Measurements from ENCODE around the gene CATSPERZ. TPM values are rescaled to one million over a fixed set of nuclear protein-coding genes. Genes with fewer than 3 reads are reported as not detected.

The CATSPERZ gene
- total and polyA plus RNA-seq, 9 of the 15 experiments (the other 6 are each of a cell fraction or from before 2014, with no cell fraction given) = 0.86 to 8.5 (median 3.5) TPM

DNA sequence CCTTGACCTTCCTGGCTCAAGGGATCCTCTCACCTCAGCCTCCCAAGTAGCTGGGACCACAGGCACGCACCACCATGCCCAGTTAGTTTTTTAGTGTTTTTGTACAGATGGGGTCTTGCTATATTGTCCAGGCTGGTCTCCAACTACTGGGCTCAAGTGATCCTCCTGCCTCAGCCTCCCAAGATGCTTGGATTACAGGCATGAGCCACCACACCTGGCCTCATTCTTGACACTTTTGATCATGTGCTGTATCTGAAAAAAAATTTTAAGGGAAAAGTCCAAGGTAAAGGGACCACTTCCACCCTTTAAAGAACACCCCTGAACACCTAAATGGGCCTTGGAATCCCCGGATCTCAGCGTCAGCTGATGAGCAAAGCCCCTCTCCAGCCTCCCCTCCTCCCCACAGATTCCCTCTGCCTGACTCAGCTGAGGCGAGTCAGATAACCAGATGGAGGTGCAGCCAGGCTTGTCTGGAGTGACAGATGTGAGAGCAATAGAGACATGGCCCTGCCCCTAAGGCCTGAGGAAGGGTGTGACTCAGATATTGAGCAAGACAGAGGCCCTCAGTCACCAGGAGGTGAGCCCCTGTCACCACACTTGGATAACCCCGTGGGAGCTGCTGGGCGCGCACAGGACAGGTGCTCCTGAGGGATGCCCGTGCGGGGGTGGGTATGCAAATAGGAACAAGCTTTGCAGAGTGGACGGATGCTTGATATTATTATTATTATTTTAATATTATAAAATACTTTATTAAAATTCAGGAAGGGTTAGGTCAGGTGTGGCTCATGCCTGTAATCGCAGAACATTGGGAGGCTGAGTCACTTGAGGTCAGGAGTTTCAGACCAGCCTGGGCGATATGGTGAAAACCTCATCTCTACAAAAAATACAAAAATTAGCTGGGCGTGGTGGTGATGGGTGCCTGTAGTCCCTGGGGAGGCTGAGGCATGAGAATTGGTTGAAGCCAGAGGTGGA, 34.9 kb downstream of the CATSPERZ start (continued):
- TF ChIP-seq, protein P1, sequence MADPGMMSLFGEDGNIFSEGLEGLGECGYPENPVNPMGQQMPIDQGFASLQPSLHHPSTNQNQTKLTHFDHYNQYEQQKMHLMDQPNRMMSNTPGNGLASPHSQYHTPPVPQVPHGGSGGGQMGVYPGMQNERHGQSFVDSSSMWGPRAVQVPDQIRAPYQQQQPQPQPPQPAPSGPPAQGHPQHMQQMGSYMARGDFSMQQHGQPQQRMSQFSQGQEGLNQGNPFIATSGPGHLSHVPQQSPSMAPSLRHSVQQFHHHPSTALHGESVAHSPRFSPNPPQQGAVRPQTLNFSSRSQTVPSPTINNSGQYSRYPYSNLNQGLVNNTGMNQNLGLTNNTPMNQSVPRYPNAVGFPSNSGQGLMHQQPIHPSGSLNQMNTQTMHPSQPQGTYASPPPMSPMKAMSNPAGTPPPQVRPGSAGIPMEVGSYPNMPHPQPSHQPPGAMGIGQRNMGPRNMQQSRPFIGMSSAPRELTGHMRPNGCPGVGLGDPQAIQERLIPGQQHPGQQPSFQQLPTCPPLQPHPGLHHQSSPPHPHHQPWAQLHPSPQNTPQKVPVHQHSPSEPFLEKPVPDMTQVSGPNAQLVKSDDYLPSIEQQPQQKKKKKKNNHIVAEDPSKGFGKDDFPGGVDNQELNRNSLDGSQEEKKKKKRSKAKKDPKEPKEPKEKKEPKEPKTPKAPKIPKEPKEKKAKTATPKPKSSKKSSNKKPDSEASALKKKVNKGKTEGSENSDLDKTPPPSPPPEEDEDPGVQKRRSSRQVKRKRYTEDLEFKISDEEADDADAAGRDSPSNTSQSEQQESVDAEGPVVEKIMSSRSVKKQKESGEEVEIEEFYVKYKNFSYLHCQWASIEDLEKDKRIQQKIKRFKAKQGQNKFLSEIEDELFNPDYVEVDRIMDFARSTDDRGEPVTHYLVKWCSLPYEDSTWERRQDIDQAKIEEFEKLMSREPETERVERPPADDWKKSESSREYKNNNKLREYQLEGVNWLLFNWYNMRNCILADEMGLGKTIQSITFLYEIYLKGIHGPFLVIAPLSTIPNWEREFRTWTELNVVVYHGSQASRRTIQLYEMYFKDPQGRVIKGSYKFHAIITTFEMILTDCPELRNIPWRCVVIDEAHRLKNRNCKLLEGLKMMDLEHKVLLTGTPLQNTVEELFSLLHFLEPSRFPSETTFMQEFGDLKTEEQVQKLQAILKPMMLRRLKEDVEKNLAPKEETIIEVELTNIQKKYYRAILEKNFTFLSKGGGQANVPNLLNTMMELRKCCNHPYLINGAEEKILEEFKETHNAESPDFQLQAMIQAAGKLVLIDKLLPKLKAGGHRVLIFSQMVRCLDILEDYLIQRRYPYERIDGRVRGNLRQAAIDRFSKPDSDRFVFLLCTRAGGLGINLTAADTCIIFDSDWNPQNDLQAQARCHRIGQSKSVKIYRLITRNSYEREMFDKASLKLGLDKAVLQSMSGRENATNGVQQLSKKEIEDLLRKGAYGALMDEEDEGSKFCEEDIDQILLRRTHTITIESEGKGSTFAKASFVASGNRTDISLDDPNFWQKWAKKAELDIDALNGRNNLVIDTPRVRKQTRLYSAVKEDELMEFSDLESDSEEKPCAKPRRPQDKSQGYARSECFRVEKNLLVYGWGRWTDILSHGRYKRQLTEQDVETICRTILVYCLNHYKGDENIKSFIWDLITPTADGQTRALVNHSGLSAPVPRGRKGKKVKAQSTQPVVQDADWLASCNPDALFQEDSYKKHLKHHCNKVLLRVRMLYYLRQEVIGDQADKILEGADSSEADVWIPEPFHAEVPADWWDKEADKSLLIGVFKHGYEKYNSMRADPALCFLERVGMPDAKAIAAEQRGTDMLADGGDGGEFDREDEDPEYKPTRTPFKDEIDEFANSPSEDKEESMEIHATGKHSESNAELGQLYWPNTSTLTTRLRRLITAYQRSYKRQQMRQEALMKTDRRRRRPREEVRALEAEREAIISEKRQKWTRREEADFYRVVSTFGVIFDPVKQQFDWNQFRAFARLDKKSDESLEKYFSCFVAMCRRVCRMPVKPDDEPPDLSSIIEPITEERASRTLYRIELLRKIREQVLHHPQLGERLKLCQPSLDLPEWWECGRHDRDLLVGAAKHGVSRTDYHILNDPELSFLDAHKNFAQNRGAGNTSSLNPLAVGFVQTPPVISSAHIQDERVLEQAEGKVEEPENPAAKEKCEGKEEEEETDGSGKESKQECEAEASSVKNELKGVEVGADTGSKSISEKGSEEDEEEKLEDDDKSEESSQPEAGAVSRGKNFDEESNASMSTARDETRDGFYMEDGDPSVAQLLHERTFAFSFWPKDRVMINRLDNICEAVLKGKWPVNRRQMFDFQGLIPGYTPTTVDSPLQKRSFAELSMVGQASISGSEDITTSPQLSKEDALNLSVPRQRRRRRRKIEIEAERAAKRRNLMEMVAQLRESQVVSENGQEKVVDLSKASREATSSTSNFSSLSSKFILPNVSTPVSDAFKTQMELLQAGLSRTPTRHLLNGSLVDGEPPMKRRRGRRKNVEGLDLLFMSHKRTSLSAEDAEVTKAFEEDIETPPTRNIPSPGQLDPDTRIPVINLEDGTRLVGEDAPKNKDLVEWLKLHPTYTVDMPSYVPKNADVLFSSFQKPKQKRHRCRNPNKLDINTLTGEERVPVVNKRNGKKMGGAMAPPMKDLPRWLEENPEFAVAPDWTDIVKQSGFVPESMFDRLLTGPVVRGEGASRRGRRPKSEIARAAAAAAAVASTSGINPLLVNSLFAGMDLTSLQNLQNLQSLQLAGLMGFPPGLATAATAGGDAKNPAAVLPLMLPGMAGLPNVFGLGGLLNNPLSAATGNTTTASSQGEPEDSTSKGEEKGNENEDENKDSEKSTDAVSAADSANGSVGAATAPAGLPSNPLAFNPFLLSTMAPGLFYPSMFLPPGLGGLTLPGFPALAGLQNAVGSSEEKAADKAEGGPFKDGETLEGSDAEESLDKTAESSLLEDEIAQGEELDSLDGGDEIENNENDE (IDR thresholded peaks at IDR 0.05; ENCODE audit: low read depth, low read length) = no peak
- TF ChIP-seq NCOA2 (IDR thresholded peaks at IDR 0.05; ENCODE audit: partially characterized antibody in 2 of 2) (no peak), ZNF311 (CRISPR knock-in tag; IDR thresholded peaks at IDR 0.05) (no peak), KHSRP (IDR thresholded peaks at IDR 0.05) (no peak), PCBP1 (IDR thresholded peaks at IDR 0.05; ENCODE audit: low read depth, low read length, poor library complexity, severe bottlenecking) (no peak), STAT5A (IDR thresholded peaks at IDR 0.05; ENCODE audit: borderline replicate concordance, low read length) (peak; percentile 95), PCBP2 (IDR thresholded peaks at IDR 0.05; ENCODE audit: low read depth, low read length, poor library complexity, severe bottlenecking) (no peak), HINFP (tag; conservative IDR thresholded peaks at IDR 0.05; ENCODE audit: low read depth) (no peak), FOXA3 (CRISPR knock-in tag; conservative IDR thresholded peaks at IDR 0.05 in 1 of 2, IDR thresholded peaks at IDR 0.05 in 1 of 2) (no peak), COPS2 (conservative IDR thresholded peaks at IDR 0.05) (no peak), ZNF696 (CRISPR knock-in tag; conservative IDR thresholded peaks at IDR 0.05) (no peak), SMAD3 (CRISPR knock-in tag; conservative IDR thresholded peaks at IDR 0.05) (peak; percentile 58; the same call in 1 of the 2 replicates)
